ENCODE data around the gene SMC6.

The SMC6 gene

DNA sequence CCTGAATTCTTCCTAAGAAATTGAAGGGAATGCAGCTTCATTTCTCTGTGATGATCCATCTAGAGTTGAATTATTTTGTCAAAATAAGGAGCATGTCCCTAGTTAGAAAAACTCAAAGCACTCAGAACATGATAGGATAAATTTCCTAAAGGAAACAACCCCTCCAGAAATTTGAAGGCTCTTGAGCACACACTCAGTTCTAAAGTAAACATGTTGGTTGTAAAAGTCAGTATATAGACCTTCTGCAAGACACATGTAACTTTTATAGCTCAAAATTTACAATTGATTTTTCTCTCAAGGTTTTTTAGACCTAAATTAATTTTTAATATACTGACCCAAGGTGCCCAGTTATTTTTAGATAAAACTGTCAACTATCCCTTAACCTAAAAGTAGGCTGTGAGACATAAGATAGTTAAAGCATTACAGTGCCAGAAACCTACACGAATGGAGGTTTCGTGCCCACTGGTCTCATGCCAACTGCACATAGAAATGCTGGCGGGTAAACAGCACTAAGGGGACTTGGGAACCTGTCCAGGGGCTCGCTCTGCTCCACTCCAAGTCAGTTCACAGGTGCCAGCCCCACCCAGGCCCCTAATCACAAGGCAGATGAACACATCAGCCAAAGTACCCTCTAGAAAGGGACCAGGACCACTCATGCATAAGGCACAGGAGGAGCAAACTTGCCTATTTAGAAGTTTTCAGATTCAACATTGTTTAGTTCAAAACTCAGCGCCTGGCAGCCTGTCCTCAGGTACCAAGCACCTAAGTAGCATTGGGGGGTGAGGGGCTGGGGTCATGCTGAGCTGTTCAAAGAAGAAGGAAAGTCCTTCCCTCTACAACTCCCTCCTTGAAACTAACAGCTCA is 106.5 kb downstream of the SMC6 start:
- no peak for DNase-seq (ENCODE audit: low spot score)

DNA sequence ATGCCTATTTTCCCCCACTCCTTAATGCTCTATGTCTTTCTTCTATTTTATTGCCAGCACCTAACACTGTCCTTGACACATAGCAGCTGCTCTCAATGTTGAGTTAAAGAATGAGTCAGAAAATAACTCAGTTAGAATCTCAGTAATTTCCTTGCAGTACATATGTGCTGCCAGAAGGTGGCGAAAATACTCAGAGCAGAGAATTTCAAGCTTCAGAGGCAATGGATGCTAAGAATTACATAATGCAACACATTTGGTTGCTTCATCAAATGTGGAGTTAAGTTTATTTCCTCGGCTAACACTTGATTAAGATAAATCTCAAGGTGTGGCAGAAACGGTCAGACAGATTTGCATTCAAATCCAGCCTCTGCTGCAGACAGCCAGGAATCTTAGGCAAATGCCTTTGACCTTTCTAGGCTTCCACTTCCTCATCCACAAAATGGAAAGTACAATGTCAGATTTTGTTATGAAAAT is 107.5 kb downstream of the SMC6 start:
- peak; percentile 49 for DNase-seq (ENCODE audit: low spot score)

DNA sequence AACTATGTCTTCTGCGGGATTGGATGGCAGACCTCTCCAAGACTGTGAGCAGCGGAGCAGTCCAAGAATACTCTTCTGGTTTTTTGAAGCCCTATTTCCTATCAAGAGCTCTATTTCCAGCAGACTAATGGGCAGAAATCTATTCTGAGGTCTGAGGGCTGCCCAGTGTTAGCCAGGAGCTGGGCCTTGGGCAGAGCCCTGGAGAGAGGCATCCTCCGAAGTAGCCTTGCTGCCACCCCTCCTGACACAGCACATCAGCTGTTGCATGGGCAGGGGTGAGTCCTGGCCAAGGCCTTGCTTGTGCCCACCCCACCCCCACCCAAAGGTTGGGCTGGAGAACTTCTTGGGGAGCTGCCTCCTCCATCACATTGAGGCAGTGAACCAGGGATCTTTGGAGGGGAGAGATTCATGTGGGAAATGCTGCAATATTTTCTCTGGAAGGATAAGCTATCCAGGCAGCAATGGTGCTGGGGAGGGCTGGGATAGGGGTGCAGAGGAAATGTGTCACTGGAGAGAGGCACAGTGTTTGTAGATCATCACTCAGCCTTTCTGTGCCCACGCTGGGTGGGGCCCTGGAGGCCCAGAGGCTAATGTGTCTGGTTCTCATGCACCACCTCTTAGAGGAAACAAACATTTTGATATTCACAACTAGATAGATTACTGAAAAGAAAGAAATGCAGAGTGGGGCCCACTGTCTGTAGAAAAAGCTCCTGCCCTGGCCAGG is 108.5 kb downstream of the SMC6 start:
- DNase-seq (ENCODE audit: low spot score): no peak

DNA sequence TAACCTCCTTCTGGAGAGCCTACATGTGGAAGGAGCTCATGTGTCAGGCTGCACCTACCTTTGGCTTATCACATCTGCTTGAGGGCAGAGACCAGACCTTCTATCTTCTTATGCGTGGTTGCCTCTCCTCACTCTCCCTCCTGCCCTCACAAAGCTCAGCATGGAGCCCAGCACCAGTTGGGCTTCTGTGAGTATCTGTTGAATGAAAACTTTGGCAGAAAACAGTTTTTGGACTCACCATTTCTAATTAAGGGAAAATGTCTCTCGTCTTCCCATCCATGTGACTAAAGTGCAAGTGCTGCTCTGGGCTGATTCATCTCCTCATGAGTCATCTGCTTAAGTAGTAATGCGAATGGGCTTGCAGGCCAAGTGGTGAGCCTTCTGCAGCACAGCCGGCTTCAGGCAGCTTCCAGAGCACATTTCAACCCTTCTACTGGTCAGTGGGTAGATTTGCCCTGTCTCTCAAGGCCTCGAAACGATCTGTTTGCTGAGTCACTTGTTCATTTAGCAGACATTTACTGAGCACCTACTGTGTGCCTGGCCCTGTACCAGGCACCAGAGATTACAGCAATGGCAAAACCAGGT is 110.5 kb downstream of the SMC6 start:
- DNase-seq (ENCODE audit: low spot score): peak; percentile 29

DNA sequence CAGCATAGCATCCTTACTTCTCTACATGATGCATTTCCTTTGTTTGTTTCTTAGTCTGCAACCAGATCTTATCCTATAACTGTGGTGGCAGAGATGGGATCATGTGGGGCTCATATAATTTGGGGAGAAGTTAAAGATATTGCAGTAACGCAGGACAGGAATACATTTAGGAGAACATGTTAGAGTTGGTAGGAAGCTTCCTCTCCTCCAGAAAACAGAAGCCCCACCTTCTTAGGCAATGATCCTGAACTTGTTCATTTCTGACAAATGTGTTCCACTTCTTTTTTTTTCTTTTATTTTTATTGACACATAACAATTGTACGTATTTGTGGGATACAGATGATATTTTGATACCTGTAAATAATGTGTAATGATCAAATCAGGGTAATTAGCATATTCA is 113.2 kb downstream of the SMC6 start:
- DNase-seq (ENCODE audit: low spot score): no peak

DNA sequence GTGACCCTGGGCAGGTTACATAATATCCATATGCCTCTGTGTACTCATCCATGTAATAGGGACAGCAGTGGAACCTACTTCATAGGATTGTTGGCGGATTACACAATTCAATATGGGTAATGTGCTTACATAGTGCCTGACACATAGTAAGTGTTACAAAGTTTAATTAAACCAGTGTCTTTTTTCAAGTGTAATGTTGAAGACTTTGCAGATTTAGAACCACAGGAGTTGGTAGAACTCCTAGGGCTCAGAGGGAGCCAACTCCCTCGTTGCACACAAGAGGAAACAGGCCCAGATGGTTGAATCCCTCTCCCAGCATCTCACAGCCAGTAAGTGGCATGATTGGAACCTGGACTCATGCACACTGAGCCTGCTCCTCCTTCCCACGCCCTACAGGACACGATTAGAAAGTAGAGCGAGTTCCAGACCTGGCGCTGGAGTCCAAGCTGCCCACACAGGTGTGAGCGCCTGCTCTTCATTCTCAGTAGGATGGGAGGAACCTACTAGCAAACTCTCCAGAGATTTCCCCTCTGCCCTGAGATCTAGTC is 115.3 kb downstream of the SMC6 start:
- DNase-seq (ENCODE audit: low spot score): no peak

DNA sequence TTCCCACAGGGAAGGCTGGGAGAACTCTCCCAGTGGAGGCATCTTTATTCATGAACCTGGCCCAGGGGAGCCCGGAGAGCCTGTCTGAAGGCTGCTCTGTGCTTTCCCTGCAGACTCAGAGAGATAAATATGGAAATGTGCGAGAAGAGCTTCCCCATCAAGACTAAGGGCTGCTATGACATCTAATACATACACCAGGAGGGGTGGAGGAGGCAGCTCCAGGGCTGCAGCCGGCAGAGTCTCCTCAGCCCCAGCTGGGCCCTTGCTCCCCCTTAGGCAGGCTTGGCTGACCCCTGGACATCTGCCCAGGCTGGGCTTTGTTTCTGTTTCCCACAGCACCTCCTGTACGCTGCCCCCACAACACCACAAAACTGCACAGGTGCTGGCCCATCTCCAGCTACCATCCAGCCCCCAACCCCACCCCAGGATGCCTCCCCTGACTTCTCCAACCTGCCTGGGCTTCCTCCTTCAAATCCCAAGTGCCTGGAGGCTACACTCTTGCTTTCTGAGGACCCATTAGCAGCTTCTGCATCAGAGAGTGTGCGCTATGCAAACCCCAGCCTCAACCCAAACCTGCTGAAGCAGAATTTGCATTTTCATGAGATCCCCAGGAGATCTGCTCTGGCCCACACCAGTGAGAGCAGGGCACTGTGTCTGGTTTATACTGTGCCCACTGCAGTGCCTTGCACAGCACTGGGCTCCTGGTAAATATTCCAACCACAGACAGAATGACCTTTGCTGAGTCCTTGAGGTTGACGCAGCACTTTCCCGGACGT is 116.3 kb downstream of the SMC6 start:
- peak; percentile 31 for DNase-seq (ENCODE audit: low spot score)

DNA sequence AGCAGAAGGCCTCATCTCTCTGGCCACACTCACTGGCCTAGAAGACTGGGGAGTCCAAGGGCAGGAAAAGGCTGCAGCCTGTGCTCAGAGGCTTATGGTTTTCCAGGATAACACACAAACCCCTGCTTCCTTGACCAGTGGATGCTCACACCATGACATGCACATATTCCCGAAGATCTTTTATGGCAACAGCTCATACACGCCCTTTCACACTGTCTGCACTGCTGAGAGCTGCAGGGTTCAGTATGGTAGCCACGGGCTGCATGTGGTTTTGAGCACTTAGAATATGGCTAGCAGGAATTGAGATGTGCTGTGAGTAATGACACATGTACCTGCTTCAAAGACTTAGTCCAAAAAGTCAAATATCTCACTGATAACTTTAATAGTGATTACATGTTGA is 117.4 kb downstream of the SMC6 start:
- no peak for DNase-seq (ENCODE audit: low spot score)

DNA sequence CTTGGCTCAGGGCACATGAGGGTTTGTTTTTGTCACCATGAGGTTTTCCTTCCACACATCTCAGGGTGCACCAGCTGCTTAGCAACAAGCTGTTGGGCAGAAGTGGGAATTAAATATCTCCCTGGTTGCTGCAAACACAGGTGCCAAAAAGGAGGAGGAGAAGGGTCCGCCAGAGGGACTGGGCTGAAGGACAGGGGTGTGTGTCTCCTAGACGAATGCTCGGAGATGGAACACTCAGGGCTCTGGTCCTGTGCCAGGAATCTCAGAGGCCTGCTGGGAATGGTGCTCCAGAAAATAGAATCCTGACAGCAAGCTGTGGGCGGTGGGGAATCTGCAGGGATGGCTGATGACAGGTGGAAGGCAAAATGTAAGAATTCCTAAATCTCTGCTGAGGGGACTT is 118.6 kb downstream of the SMC6 start:
- no peak for DNase-seq (ENCODE audit: low spot score)

DNA sequence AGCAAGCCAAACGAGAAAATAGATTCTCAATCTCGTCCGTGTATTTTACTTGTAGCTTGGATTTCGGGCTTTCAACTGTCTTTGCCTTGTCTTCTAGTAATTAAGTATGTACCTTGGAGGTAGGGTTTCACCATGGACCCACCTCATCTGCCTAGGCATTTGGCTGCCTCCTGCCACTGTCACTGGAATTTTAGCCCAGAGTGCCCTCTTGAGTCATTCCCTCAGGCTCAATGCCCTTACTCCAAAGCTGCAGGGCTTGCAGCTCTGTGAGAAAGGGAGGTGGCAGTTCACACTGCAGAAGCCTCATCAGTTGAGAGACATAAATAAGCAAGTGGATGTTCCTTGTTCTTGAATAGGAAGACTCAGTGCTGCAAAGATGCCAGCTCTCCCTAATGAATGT is 123.5 kb downstream of the SMC6 start:
- DNase-seq (ENCODE audit: low spot score): no peak

DNA sequence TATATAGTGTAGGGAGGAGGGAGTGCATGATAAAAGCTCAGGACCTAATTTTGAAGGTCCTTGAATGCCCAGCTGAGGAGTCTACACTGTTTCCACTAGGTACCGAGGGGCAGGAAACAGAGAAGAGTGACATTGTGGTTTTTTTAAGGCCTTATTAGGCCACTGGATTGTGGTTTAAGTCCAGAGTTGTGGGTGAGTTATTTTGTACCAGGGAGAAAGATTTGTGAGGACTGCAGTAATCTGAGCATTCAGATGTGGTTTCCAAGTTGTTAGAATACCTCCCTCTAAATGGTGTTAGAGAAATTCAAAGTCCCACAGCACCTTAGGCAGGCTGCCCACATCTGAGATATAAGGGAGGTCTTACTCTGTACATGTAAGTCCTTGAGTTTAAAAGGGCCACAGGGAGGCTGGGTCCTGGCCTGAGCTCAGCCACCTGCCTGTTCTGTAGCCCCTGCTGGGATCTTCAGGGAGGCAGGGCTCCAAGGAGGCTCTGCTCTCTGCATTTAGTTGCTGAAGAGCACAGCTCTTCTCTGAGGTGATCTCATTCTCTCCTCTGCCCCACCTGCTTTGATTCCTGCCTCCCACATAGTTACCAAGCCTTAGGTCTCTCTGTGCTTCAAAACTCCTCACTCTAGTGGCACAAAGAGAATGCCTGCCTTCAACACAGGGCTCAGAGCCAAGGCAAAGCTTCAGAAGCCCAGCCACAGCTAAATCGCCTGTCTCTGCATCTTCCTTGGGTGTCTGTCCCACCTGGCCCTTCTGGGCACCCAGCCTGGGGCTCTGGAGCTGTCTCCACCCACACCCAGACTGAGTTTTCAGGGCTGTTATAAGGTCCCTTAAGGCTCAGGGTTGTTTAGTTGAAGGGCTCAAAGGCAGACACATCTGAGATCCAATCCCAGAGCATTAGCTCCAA is 125.0 kb downstream of the SMC6 start:
- DNase-seq (ENCODE audit: low spot score): no peak

DNA sequence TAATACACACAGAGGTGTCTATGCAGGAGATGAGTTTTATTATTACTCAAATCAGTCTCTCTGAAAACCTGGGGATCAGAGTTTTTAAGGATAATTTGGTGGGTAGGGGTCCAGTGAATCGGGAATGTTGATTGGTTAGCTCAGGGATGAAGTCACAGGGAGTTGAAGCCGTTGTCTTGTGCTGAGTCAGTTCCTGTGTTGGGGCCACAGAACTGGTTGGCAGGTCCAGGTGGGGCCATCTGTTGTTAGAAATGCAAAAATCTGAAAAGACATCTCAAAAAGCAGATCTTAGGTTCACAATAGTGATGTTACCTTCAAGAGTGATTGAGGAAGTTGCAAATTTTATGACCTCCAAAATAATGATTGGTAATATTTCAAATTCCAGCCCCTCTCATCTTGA is 126.2 kb downstream of the SMC6 start:
- DNase-seq (ENCODE audit: low spot score): no peak

DNA sequence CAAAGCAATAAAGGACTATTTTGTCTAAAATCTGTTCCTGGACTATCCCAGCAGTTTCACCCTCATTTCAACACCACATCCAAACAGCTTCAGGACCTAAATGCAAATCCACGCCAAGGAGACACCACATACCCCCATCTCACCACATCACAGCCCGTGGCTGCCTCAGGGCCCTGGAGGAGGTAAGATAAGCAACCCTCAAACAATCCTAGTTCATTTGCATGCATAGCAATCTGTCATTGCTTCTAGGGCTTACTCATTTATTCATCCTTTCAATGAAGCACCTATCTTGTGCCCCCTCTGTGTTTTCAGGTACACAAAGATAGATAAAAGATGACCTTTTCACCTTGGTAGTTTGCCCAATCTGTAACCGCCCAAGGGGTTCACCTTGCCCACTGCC is 126.6 kb downstream of the SMC6 start:
- DNase-seq (ENCODE audit: low spot score): no peak

DNA sequence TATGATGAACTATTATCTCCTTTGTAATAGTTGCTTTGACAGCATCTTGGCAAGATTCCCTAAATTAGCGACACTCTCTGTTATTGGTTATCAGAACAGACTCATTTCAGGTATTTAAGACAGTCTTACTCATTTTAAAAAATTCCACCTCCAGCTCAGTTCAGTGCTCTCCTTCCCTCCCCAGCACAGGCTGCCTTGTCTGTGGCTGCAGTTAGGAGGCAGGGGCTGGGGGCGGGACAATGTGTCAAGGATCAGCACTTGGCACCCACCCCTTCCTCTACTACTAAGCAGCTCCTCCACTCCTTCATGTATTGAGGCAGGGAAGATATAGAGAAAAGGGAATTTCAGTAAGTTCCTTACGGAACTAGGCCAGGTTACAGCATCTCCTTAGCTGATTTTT is 128.2 kb downstream of the SMC6 start:
- no peak for DNase-seq (ENCODE audit: low spot score)

DNA sequence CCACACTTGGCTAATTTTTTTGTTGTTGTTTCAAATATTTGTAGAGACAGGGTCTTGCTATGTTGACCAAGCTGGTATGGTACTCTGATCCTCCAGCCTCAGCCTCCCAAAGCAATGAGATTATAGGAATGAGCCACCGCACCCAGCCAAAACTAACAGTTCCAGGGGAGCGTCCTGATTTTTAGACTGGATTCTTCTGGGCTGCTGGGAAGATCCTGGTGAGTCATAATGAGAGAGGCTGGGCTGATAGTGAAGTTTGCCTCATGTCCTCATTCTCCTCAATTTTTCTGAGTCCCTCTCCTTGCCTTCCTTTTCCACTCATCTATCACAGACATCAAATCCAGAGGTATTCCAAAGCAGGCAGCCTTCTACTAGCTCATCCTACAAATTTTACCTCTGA is 131.8 kb downstream of the SMC6 start:
- no peak for DNase-seq (ENCODE audit: low spot score)

DNA sequence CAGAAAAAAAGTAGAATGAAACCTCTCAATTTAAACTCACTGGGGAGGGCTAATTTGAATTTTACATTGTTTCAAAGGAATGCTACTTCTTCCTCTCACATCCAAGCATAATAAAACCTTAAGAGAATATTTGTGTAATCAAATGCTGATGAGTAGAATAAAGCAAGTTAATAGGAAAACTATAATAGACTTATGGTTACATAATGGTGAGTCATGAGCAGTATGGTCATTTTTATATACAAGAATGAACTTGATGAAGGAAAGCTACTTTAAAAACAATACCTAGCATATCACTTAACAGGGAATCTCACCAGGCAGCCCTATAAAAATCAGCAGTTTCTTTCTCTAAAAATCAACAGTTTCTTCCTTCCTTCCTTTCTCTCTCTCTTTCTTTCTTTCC is 132.8 kb downstream of the SMC6 start:
- DNase-seq (ENCODE audit: low spot score): no peak

DNA sequence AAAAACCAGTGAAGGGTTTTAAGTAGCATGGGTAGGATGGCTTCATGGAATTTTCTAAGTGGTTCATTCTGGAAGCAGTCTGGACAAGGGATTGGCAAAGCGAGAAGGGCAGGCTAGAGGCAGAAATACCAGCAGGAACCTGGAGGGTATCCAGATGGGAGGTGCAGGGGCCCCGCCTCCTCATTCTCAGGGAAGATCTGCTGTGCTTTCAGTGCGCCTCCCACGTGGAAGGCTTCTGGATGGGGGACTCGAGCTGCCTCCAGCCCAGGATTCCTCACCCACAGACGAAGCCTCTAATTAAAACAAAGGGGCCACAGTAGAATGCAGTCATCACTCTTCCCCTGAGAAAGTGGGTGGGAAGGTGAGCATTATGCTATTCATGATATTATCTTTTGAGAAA is 133.3 kb downstream of the SMC6 start:
- DNase-seq (ENCODE audit: low spot score): peak; percentile 58

DNA sequence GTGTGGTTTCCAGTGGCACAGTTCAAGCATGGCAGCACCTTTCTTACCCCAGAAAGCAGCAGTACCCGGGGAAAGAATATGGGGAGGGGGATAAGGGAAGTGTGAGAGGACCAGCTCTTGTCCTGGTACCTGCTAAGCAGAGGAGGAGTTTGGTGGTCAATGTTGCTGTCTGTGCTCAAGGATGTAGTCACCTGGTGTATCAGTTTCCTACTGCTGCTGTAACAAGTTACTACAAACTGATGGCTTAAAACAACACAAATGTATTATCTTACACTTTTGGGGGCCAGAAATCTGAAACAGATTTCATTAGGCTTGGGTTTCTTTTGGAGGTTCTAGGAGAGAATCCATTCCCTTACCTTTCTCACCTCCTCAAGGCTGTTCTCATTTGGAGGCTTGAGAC is 135.7 kb downstream of the SMC6 start:
- DNase-seq (ENCODE audit: low spot score): no peak

DNA sequence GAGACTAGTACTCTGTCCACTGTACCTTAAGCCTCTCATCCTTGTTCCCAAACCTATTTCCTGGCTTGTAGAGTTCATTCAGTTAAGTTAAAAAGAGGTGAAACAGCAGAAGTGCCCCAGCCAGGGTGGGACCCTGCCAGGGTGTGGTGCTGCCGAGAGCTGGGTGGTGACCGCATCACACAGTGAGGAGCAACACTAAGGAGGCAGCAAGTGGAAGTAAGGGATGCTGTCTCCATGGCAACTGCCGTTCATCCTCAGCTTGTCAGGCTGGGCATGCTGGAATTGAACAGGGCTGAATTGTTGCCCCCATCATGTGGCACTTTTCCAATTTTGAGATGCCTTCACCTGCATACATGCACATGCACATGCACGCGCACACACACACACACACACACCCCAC is 136.1 kb downstream of the SMC6 start:
- no peak for DNase-seq (ENCODE audit: low spot score)

DNA sequence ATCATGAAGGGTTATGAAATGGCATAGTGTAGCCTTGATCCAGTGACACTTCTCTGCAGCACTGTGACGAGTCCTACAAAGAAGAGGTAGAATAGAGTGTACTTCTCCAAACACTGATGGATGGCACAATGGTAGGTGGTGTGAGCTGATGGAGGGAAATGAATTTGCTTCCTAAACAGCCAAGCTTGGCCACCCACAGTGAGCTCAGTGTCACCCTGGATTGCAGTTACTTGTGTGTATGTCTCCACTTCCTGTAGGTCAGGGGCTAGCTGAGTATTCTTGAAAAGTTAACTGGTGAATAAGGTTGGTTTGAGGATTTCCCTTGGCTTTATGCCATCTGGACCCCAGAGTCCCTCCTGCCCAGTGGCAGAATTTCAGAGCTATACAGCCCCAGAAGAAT is 137.2 kb downstream of the SMC6 start:
- DNase-seq (ENCODE audit: low spot score): no peak

All from iPS-NIHi11 (cell line).